Neural crest cell (in vitro differentiated cells): Measurements from ENCODE around the gene ARSJ. TPM values are rescaled to one million over a fixed set of nuclear protein-coding genes. Genes with fewer than 3 reads are reported as not detected.

Source experiments
- DNase-seq: peaks from one replicate; pipeline ENCODE4 v3.0.0; 2021; ENCODE audit warnings: low read depth, mixed read lengths, low spot score
- H3K27ac Mint-ChIP-seq: one replicate; pipeline ENCODE4 v1.8.0; 2021; ENCODE audit warnings: mild to moderate bottlenecking, mixed read lengths; ENCODE audit not compliant: unreplicated experiment
- H3K27me3 Mint-ChIP-seq: 2 replicates; pipeline ENCODE4 v1.8.0; 2021; ENCODE audit warnings: low read depth, mild to moderate bottlenecking, mixed read lengths
- H3K36me3 Mint-ChIP-seq: 2 replicates; pipeline ENCODE4 v1.8.0; 2021; ENCODE audit warnings: low read depth, mild to moderate bottlenecking, mixed read lengths
- H3K4me1 Mint-ChIP-seq: 2 replicates; pipeline ENCODE4 v1.8.0; 2021; ENCODE audit warnings: mixed read lengths
- H3K4me3 Mint-ChIP-seq: one replicate; pipeline ENCODE4 v1.8.0; 2021; ENCODE audit warnings: mild to moderate bottlenecking, mixed read lengths
- H3K9me3 Mint-ChIP-seq: 2 replicates; pipeline ENCODE4 v1.8.0; 2021; ENCODE audit warnings: mixed read lengths
- total RNA-seq: library from RNA; stranded (reverse); gene quantifications from 2 replicates; pipeline ENCODE4 v1.2.1, GENCODE V29; 2021
- TF ChIP-seq, protein P1 (sequence below): fragments of 200-600 bp; sonication (generic); conservative IDR thresholded peaks from 2 replicates; pipeline ENCODE4 v1.5.0; 2021; ENCODE audit warnings: antibody characterized with exemption, mild to moderate bottlenecking

ARSJ gene
- total RNA-seq, 1 donor from 2014 or later: 0.49 TPM

DNA sequence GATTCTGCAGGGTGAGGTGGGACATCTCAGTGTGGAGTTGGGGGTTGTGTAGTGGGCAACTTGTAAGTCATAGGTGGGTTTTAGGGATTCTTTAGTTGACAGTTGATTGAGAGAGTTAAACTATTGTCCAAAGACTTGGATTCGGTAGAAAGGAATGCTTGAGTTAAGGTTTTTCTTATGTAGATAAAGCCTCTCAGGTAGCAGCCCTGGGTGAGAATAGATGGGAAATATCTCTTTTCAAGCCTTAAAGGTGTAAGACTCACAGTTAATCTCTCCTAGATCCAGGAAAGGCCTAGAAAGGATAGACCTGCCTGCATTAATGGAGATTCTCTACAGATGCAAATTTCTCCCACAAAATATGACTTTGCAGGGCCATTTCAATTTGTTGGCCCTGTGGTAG, 108.4 kb downstream of the ARSJ start:
- peaks cover 2% of the 10 kb centered on the region for H3K9me3 Mint-ChIP-seq
- no peaks in the 10 kb centered on the region for H3K27me3 Mint-ChIP-seq
- H3K4me3 Mint-ChIP-seq: no peak overlapping the region
- TF ChIP-seq, protein P1, sequence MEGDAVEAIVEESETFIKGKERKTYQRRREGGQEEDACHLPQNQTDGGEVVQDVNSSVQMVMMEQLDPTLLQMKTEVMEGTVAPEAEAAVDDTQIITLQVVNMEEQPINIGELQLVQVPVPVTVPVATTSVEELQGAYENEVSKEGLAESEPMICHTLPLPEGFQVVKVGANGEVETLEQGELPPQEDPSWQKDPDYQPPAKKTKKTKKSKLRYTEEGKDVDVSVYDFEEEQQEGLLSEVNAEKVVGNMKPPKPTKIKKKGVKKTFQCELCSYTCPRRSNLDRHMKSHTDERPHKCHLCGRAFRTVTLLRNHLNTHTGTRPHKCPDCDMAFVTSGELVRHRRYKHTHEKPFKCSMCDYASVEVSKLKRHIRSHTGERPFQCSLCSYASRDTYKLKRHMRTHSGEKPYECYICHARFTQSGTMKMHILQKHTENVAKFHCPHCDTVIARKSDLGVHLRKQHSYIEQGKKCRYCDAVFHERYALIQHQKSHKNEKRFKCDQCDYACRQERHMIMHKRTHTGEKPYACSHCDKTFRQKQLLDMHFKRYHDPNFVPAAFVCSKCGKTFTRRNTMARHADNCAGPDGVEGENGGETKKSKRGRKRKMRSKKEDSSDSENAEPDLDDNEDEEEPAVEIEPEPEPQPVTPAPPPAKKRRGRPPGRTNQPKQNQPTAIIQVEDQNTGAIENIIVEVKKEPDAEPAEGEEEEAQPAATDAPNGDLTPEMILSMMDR: no peak
- H3K36me3 Mint-ChIP-seq: no peaks in the 10 kb centered on the region
- H3K27ac Mint-ChIP-seq: no peak overlapping the region
- no peaks in the 10 kb centered on the region for H3K4me1 Mint-ChIP-seq
- no peak for DNase-seq

GRCh38 chr4:113869743-113870375, 109.6 kb downstream of the ARSJ start:
- TF ChIP-seq, protein P1: no peak
- Mint-ChIP-seq H3K4me1 (no peaks in the 10 kb centered on the region), H3K9me3 (peaks cover 2% of the 10 kb centered on the region), H3K27me3 (no peaks in the 10 kb centered on the region), H3K36me3 (no peaks in the 10 kb centered on the region), H3K4me3 (no peak overlapping the region), H3K27ac (no peak overlapping the region)
- DNase-seq: no peak

DNA sequence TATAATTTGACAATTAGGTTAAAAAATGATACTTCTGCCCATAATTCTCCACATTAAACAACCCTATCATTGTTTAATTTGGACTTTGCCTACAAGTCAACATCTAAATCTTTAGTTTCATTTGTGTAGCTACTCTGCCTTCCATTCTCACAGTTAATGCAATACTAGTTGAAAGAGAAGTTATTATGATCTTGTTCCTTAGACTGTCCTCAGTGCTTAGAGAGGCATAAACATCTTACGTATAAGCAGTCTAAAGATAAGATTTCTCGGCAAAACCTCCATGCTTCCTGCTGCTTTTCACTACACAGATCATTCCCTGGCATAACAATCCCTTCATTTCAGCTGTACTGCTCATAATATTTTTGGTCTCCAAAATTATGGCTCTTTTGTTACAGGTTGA, 112.8 kb downstream of the ARSJ start:
- H3K36me3 Mint-ChIP-seq: no peaks in the 10 kb centered on the region
- H3K9me3 Mint-ChIP-seq: peaks cover 2% of the 10 kb centered on the region
- no peak for DNase-seq
- TF ChIP-seq, protein P1: no peak
- no peaks in the 10 kb centered on the region for H3K4me1 Mint-ChIP-seq
- no peak overlapping the region for H3K27ac Mint-ChIP-seq
- H3K4me3 Mint-ChIP-seq: no peak overlapping the region
- no peaks in the 10 kb centered on the region for H3K27me3 Mint-ChIP-seq

GRCh38 chr4:113858924-113859323, 120.5 kb downstream of the ARSJ start:
- no peak for DNase-seq
- Mint-ChIP-seq H3K27ac (no peak overlapping the region), H3K4me3 (no peak overlapping the region), H3K4me1 (no peaks in the 10 kb centered on the region), H3K36me3 (no peaks in the 10 kb centered on the region), H3K27me3 (no peaks in the 10 kb centered on the region), H3K9me3 (no peaks in the 10 kb centered on the region)
- TF ChIP-seq, protein P1: no peak

GRCh38 chr4:113851816-113852215, 127.6 kb downstream of the ARSJ start:
- H3K4me1 Mint-ChIP-seq: no peaks in the 10 kb centered on the region
- peaks cover 2% of the 10 kb centered on the region for H3K9me3 Mint-ChIP-seq
- DNase-seq: no peak
- no peaks in the 10 kb centered on the region for H3K27me3 Mint-ChIP-seq
- H3K4me3 Mint-ChIP-seq: no peak overlapping the region
- TF ChIP-seq, protein P1: no peak
- no peak overlapping the region for H3K27ac Mint-ChIP-seq
- H3K36me3 Mint-ChIP-seq: peaks cover 3% of the 10 kb centered on the region

Other genes with a start within 250 kb of the ARSJ start
- 32.8 and 33.7 TPM in 2 replicates for gene CAMK2D, start 217.9 kb downstream of the ARSJ start, total RNA-seq